HUES48 (cell line): Measurements from ENCODE around the gene SYNGR2.

Source experiments
- H3K27ac ChIP-seq: one replicate; pipeline ENCODE4 v1.7.0; 2013; ENCODE audit warnings: low read depth, low read length, inconsistent platforms
- H3K27me3 ChIP-seq: 2 replicates; pipeline ENCODE4 v1.6.1; 2013; ENCODE audit warnings: mild to moderate bottlenecking, low read length; ENCODE audit not compliant: control insufficient read depth, insufficient read depth
- H3K36me3 ChIP-seq: 2 replicates; pipeline ENCODE4 v1.6.1; 2013; ENCODE audit warnings: low read length; ENCODE audit not compliant: control insufficient read depth, insufficient read depth
- H3K4me1 ChIP-seq: 2 replicates; pipeline ENCODE4 v1.6.1; 2013; ENCODE audit warnings: mild to moderate bottlenecking, low read length; ENCODE audit not compliant: control insufficient read depth, insufficient read depth
- H3K4me3 ChIP-seq: 2 replicates; pipeline ENCODE4 v1.5.1; 2013; ENCODE audit warnings: mild to moderate bottlenecking, low read depth, low read length
- H3K9ac ChIP-seq: 2 replicates; pipeline ENCODE4 v1.6.1; 2013; ENCODE audit warnings: mild to moderate bottlenecking, low read depth, low read length, moderate library complexity
- H3K9me3 ChIP-seq: 2 replicates; pipeline ENCODE4 v1.6.1; 2013; ENCODE audit warnings: low read length; ENCODE audit not compliant: control insufficient read depth, insufficient read depth

The SYNGR2 gene

GRCh38 chr17:78125138-78125913 lies 43.1 kb upstream of the SYNGR2 start:
- Histone ChIP-seq H3K36me3 (peaks cover 28% of the 10 kb centered on the region), H3K4me3 (no peak overlapping the region), H3K9me3 (no peaks in the 10 kb centered on the region), H3K27me3 (0 out of 2 replicates have a peak, but pooled peaks cover under 1% of the 10 kb centered on the region), H3K27ac (no peak overlapping the region), H3K9ac (no peak overlapping the region), H3K4me1 (peaks cover 16% of the 10 kb centered on the region)

- Histone ChIP-seq H3K9me3 (no peaks in the 10 kb centered on the region), H3K9ac (no peak overlapping the region), H3K4me1 (peaks cover 21% of the 10 kb centered on the region), H3K4me3 (no peak overlapping the region), H3K36me3 (peaks cover 23% of the 10 kb centered on the region), H3K27ac (no peak overlapping the region), H3K27me3 (peaks cover 10% of the 10 kb centered on the region; the same call in 1 of the 2 replicates)
Measured at GRCh38 chr17:78125976-78126894, 42.1 kb upstream of the SYNGR2 start.

- Histone ChIP-seq H3K27me3 (peaks cover 16% of the 10 kb centered on the region; the same call in 1 of the 2 replicates), H3K4me1 (peaks cover 21% of the 10 kb centered on the region), H3K4me3 (peak overlapping the region; percentile 71; the same call in 1 of the 2 replicates), H3K9ac (no peak overlapping the region), H3K27ac (peak overlapping the region; percentile 69), H3K36me3 (peaks cover 21% of the 10 kb centered on the region), H3K9me3 (no peaks in the 10 kb centered on the region)
Measured at GRCh38 chr17:78126895-78127238, 41.5 kb upstream of the SYNGR2 start.

- Histone ChIP-seq H3K9ac (peak overlapping the region; percentile 48), H3K4me1 (peaks cover 22% of the 10 kb centered on the region), H3K4me3 (peak overlapping the region; percentile 71), H3K9me3 (no peaks in the 10 kb centered on the region), H3K36me3 (peaks cover 16% of the 10 kb centered on the region), H3K27ac (peak overlapping the region; percentile 69), H3K27me3 (peaks cover 17% of the 10 kb centered on the region; the same call in 1 of the 2 replicates)
Measured at GRCh38 chr17:78127239-78127887, 41.0 kb upstream of the SYNGR2 start.

- H3K9me3 ChIP-seq, result no peaks in the 10 kb centered on the region
- H3K27ac ChIP-seq, result peak overlapping the region; percentile 79
- H3K4me1 ChIP-seq, result peaks cover 26% of the 10 kb centered on the region
- peaks cover 9% of the 10 kb centered on the region for H3K36me3 ChIP-seq
- peaks cover 24% of the 10 kb centered on the region for H3K27me3 ChIP-seq
- peak overlapping the region; percentile 71 for H3K4me3 ChIP-seq
- peak overlapping the region; percentile 48 for H3K9ac ChIP-seq
Measured at GRCh38 chr17:78127888-78128550, 40.4 kb upstream of the SYNGR2 start.

GRCh38 chr17:78128551-78129350 lies 39.6 kb upstream of the SYNGR2 start, which contains the start of gene TMC6:
TMC6 (minus strand) TSS chr17:78128755; CDS start chr17:78126832, 1,923 bp downstream.
- H3K27ac ChIP-seq, result peak within 1 kb of the TSS; percentile 79
- H3K27me3 ChIP-seq, result peaks cover 31% of the 10 kb centered on the region
- H3K36me3 ChIP-seq, result peaks cover 2% of the 10 kb centered on the region
- H3K4me1 ChIP-seq, result peaks cover 26% of the 10 kb centered on the region
- H3K9me3 ChIP-seq, result no peaks in the 10 kb centered on the region
- H3K4me3 ChIP-seq, result peak within 1 kb of the TSS; percentile 71
- H3K9ac ChIP-seq, result peak within 1 kb of the TSS; percentile 48

GRCh38 chr17:78129351-78130089 lies 38.9 kb upstream of the SYNGR2 start:
- H3K9ac ChIP-seq, result no peak overlapping the region
- H3K27ac ChIP-seq, result no peak overlapping the region
- H3K9me3 ChIP-seq, result no peaks in the 10 kb centered on the region
- no peak overlapping the region for H3K4me3 ChIP-seq
- no peaks in the 10 kb centered on the region for H3K36me3 ChIP-seq
- H3K27me3 ChIP-seq, result peaks cover 35% of the 10 kb centered on the region
- peaks cover 26% of the 10 kb centered on the region for H3K4me1 ChIP-seq

- Histone ChIP-seq H3K27me3 (peaks cover 35% of the 10 kb centered on the region), H3K9ac (no peak overlapping the region), H3K36me3 (no peaks in the 10 kb centered on the region), H3K27ac (no peak overlapping the region), H3K4me1 (peaks cover 26% of the 10 kb centered on the region), H3K4me3 (no peak overlapping the region), H3K9me3 (no peaks in the 10 kb centered on the region)
Measured at GRCh38 chr17:78130090-78130436, 38.3 kb upstream of the SYNGR2 start.

GRCh38 chr17:78130437-78131101 lies 37.8 kb upstream of the SYNGR2 start, which contains the start of gene TMC8:
TMC8 (plus strand) TSS chr17:78130771; CDS start chr17:78131589, 818 bp downstream.
- Histone ChIP-seq H3K9me3 (no peaks in the 10 kb centered on the region), H3K27ac (no peak within 1 kb of the TSS), H3K27me3 (peaks cover 35% of the 10 kb centered on the region), H3K36me3 (no peaks in the 10 kb centered on the region), H3K4me1 (peaks cover 26% of the 10 kb centered on the region), H3K9ac (no peak within 1 kb of the TSS), H3K4me3 (peak within 1 kb of the TSS; percentile 48; the same call in 1 of the 2 replicates)
